Central memory CD4-positive, alpha-beta T cell (primary cell): ENCODE measurements around the gene AHCYL1.
A peak's percentile ranks its signal among the peaks of the same experiment; 100 is the strongest.
"Not testable (repeated sequence)": the region's sequence is repeated elsewhere in the genome, so short reads cannot be mapped to it uniquely, and the experiment has no call there.

Experiments
- DNase-seq: peaks from one replicate; pipeline ENCODE4 v3.0.0; 2022

AHCYL1 gene

DNA sequence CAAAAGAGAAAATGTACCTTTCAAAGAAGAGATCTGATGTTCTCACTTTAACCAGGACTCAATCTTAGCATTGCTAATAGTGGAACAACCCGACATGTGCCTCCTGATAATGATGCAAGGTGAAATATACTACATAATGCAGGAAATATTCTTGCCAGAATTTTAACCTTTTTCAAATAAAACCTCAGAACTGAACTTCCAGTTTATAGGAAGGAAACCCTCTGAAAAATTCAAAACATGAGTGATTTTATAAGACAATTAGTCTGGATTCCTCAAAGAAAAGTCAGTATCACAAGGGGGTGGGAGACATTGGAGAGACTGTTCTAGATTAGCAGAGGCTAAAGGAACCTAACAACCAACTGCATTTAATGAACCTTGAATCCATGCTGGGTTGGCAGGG, 18.1 kb downstream of the AHCYL1 start:
- DNase-seq = no peak

DNA sequence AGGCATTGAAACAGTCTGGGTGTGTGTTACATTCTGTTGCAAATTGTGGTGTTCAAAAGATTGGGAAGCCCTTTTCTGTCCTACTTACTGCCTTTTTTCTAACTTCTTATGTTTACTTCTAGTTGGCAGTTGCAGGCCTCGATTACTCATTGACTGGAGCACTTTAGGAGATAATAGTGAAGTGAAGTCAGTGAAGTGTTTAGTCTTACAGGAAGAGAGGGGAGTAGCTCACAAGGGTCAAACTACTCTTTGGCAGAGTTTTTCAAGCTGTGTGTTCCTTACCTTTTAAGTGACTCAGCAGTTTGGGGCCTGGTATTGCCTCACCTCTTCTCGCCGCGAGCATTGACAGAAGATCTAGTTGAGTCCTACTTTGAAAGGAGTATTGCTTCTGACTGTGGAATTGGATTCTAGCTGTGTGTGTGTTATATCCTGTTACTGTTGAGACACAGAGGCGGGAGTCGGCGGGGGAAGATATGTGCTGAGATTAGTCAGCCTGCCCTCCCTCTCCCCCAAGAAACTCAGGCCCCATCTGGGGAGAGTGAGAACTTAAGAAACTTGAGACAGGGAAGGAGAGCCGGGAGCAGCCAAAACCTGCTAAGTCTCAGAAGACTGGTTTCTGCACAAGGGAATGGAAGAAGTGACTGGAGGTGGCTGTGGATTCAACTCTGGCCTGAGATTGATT, 19.3 kb downstream of the AHCYL1 start:
- no peak for DNase-seq

DNA sequence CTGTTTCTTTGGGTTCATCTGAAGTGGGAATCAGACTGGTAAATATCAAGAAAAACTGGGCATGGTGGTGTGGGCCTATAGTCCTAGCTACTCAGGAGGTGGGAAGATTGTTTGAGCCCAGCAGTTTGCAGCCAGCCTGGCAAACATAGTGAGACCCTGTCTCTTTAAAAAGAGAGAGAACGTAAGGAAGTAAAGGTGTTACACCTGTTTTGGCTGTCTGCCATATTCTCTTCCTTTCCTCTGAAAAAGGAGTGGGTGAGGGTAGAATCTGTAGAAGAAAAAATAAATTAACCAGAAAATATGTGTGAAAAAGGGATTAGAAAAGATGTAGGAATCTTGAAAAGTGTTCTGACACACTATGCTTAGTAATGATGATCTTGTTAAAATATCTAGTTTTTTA, 20.0 kb downstream of the AHCYL1 start:
- no peak for DNase-seq

DNA sequence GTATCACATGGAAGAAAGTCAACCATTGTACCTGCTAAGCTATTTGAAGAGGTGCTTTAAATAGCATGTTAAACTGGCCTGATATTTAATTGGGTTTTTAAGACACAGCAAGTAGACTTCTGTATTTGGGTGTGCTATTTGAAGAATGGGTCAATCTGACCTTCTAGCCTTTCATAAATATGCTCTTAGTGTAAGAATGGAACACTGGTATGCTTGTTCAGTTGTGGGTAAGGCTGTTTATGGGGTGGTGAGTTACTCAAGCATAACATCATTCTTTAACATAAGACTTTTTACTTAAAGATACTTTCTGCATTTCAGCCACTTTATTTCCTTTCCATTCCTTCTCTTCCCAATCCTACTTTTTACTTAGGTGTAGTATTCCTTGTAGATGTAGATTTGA, 21.4 kb downstream of the AHCYL1 start:
- DNase-seq = no peak

DNA sequence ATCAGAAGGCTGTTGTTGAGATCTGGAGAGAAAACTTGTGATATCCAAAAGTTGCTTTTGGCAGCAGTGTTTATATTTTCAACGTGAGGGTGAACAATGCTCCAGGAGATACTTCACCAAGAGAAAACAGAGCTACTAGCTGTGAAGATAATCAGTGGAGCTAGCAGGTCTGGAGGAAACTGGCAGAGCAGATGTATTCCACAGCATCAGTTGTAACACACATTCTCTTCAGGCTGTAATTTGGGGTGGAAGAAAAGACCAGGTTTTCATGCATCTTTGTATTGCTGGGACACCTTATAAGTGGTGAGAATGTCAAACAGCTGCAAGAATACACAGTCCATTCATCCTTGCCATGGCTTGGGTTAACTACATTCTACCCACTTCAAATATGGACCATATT, 22.0 kb downstream of the AHCYL1 start:
- DNase-seq = no peak

DNA sequence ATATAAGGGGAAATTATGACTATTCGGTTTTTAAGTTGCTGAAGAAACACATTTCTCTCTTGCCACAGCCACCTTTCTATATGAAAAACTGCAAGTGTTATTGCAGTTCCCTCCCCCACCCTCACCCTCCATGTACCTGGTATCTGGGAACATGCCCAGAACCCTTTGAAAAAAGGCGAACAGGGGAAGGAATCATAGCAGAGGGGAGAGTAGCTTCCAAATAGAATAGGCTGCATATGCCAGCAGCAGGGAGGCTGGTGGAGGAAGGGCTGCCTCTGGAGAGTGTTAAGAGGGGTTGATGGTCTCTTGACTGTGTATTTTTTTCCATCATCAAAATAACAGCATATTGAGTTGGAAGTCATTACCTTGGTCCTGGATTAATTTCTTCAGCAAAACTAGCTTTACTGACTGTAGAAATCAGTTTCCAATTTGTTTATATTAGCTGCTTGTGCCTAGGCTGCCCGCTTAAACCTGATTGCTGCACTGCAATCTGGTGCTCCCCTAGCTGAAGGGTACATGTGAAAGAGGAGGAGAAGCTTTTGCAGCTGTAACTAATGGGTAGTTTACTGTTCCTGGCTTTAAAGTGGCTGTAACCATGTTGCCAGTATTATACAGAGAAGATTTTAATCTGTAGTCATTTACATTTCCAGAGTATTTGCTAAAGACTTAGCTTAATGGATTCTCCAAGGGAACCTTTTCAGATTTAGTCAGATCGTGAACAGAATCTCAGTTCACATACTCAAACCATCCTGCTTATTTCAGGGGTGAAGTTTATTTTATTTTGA, 22.7 kb downstream of the AHCYL1 start:
- DNase-seq = no peak

DNA sequence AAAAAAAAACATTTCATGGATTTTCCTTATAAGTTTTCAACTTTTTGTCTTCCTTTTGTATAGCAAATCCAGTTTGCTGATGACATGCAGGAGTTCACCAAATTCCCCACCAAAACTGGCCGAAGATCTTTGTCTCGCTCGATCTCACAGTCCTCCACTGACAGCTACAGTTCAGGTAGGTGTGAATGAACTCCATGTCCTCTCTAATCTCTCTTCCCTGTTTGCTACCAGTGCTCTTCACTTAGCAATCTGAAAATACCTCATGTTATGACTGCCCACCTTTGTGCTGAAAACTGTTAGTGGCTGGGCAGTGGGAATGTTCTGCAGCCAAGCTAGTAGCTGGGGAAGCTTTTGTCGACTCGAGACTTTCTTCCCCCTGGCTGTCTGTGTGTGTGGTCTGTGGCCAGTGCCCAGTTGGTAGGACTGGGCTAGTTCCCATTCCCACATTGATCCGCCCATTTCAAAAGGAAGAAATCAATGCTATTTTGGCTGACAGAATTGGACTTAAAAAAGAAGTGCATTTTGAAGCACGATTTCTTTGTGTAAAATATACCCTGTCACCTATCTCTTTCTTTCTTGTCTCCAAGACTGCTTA, 24.5 kb downstream of the AHCYL1 start:
- DNase-seq = no peak

DNA sequence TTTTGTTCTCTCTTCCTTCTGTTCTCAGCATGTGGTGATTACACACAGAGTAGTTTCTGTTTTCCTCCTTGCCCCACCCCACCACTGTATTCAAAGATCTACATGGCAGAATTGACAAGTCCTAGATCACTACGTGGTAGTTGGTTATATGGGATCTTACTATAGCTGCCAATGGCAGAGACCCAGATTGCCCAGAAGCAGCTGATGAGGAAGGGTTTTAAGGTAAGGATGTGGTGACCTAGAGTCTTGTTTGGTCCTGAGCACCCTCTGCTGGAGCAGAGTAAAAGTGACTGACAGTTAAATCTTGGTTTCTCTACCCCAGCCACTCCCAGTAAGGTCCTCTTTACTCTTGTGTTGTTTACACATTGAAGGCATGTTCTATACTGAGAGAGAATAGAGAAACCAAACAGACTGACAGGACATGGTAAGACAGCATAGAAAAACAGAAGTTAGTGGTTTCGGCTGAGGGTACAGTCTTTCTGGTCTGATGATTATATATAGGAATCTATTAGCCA, 27.0 kb downstream of the AHCYL1 start:
- peak; percentile 10 for DNase-seq

DNA sequence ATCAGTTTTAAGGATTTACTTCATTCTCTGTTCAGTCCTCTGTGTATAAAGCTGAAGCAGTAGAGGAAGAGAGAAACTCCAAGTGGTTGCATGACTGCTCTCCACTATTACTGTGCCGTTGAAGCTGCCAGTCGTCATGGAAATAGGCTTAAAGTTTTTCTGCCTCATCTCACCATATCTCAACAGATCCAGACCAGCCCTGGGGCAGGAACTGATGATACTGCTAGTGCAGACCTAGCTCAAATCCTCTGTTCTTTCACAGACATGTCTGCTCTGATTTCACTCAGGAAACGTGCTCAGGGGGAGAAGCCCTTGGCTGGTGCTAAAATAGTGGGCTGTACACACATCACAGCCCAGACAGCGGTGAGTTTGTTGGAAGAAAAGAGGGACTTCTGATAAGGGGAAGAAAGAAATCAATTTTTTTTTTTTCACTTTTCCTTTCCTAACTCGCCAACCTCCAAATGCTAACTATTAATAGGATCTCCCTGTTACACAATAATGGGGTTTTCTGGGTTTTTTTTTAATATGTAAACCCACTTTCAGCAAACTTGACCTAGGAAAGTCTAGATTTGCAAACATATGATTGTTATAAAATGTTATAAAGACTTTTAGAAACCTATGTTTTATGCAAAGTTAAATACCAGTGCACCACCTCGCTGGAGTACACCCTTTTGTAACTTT, 27.7 kb downstream of the AHCYL1 start:
- DNase-seq = no peak

DNA sequence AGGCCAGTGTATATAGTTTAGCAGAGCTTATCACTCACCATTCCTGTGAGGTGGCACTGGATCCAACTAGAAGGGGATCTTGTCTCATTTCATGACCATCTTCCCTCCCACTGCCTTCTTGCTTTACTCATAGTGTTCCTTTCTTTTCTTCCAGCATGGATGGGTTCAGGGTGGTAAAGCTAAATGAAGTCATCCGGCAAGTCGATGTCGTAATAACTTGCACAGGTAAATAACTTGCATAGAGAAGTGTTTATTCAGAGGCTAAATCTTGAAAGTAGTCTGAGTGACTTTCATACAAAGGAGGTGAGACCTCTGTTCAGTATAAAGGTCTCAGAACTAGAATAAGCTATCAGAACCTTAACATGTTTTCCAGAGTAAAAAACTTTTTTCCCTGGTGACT, 33.2 kb downstream of the AHCYL1 start:
- DNase-seq = no peak

DNA sequence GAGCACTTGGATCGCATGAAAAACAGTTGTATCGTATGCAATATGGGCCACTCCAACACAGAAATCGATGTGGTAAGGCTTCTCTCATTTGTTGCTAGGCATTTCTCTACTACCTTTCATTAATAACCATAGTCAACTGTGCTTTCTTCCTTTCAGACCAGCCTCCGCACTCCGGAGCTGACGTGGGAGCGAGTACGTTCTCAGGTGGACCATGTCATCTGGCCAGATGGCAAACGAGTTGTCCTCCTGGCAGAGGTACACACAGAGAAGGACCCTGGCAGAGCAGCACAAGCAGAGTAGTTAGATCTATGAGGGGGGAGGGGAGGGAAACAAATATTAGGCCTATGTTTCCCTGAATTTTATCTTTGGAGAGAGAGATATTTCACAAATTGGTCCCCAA, 33.8 kb downstream of the AHCYL1 start:
- no peak for DNase-seq

DNA sequence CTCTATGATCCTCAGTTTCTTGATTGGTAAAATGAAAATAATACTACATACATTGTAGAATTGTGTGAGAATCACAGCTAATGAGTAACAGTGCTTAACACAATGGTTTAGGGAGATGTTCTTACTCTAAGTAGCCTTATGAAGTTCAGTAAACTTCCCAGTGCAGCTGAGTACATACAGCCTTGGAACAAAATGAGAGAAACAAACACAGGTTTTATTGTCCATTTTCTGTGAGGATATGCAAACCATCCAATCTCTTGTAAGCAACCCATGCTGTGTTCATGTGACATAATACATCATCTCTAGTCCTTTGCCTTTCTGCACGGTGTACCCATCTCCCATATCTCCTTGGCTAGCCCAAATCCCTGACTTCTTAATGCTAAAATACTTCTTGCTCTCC, 35.2 kb downstream of the AHCYL1 start:
- no peak for DNase-seq

DNA sequence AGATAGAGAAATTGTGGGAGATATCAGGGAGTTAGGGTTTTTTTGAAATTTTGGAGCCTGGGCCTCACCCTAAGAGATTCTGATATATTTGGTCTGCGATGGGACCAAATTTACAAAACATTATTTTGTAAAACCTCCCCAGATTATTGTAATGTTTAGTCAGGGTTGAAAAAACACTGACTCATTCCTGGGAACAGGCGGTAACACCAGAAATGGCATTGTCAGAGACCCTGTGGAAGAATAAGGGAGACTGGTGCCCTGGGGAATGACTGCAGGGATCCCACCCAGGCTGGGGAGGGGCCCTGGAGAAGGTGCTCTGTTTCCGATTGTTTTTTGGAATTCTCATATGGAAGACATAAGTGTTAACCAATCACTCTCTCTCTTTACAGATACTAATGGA, 36.7 kb downstream of the AHCYL1 start:
- DNase-seq = no peak

DNA sequence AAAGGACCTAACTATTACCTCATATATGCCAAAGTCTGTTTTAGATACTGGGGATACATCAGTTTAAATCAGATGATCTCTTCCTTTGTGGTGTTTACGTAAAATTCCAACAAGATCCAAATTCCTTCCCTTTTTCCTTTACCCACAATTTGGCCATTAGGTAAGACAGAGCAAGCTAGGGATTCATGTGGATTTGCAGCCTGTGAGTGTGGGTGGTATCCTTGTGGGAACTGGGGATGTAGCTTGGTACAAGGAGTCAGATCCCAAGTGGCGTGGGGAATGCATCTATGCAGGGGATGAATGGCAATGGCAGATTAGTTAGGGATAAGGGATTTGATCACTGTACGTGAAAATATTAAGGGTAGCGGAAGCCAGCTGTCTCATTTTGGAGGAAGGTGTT, 40.0 kb downstream of the AHCYL1 start:
- DNase-seq = no peak

DNA sequence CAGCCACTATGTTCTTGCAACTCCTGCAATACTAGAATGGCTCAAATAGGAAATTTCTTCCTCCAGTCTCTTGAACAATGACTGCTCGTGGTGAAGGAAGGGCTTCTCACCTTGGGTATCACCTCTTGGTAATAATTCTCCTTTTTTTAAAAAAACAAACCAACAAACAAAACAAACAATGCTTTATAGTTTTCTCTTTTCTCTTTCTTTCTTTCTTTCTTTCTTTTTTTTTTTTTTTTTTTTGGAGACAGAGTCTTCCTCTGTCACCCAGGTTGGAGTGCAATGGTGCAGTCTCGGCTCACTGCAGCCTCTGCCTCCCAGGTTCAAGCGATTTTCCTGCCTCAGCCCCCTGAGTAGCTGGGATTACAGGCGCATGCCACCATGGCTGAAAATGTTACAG, 46.1 kb downstream of the AHCYL1 start:
- DNase-seq = not testable (repeated sequence)

DNA sequence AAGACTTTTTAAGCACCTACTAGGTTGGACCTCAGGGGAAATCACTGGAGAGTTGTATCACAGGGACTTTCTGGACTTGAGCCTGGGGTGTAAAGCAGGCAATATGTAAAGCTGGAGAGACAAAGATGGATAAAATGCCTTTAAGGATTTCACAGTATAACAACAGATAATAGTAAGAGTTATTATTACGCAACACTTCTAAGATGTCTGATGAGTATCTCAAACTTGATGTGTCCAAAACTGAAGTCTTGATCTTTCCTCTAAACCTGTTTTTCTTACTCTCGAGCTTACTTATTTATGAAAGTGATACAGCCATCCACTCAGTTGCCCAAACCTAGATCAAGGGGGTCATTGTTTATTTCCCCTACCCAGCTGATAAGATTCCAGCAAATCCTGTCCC, 47.8 kb downstream of the AHCYL1 start:
- DNase-seq = no peak

DNA sequence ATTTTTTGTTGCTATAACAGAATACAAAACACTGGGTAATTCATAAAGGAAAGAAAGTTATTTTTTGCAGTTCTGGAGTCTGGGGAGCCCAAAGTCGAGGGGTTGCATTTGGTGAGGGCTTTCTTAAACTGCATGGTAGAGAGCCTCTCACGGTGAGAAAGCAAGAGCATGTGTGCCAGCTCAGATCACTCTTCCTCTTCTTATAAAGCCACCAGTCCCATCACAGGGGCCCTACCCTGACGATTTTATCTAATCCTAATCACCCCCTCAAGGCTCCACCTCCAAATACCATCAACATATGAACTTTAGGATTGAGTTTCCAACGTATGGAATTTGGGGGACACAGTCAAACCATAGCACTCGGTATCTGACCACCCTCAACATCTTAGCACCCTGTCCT, 48.9 kb downstream of the AHCYL1 start:
- DNase-seq = no peak

DNA sequence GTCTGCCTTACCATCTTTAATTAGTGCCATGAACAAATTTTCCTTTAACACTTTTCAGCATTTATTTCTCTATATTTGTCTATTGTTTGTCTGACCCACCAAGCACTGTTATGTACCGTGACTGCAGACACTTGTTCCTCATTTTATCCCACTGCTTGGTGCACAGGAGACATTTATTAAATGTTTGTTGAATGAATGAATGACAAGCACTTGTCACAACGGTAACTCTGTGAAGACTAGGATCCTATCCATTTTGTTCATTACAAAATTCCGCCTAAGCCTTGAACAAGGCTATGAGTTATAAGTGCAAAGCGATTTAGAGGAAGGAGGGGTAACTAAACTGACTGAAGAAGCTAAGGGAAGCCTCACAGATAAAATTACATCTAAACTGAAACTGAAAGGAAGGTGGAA, 49.5 kb downstream of the AHCYL1 start:
- no peak for DNase-seq

DNA sequence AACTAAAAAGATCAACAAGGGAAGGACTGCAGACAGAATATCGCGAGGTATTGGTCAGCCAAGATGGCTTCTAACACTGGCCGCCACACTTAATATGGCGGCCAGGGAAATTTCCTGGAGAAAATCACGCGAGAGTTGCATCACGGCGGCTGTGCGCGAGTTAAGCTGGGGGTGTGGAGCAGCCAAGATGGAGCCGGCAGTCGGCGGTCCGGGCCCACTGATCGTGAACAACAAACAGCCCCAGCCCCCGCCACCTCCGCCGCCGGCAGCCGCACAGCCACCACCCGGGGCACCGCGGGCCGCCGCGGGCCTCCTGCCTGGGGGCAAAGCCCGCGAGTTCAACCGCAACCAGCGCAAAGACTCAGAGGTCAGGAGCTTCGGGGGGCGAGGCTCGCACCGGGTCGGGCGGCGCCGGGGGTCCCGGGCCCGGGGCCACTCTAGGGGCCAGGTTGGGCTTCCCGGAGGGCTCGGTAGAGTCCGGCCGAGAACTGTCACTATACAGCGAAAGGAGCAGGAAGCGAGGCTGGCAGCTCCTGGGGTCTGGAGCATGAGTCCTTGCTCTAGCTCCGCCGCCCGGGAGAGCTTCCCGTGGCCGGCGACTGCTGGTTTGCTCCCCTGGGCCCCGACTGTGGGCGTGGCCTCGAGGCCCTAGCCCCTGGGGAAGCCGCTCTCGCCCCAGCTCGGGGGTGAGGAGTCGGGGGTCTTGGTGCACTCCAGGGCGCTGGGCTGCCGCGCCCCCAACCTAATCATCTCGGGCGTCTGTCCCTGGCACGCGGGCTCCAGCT, 50.1 kb downstream of the AHCYL1 start, which contains the start of gene STRIP1:
Gene STRIP1 (plus strand): TSS at position 174 of the 785 bp plus-strand sequence. CDS start 14 bp downstream, at position 188.
- peak; percentile 93 for DNase-seq

DNA sequence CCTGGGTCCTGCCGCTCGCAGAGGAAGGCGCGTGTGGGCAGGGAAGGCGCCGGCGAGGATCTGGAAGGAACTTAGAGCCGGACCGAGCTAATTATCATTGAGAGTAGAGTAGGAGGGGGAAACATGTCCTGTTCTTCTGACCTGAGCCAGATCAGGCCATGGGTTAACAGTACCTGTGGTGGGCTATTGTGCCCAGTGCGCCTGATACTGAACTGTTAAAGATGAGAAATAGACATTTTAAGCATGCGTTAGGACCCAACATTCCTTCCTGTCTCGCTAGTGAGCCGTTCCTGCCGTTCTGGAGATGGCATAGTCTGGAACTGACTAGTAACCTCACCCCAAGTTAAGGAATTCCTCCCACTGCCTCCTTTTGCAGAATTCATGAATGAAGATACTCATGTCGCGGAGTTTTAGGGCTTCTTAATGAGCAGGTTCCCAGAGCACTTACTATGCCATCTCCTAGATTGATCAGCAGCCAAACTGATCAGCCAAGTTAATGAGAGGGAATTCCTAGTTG, 50.7 kb downstream of the AHCYL1 start:
- DNase-seq = no peak

DNA sequence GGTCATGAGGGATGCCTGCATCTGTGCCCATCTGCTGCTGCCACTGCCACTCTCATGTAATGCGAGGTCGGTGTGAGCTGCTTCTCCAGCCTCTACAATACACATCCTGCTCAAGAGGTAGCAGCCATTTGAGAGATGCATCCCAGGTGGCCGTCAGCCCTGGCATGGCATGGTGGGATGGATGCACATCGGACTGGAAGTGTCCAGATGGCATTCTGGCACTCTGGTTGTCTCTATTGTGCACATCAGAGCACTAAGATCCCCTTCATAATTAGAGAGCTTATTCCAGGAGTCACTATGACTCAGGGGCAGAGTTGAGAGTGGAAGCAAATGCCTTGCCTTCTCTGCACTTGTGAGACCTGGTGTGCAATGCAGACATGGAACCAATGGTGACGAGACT, 53.7 kb downstream of the AHCYL1 start:
- no peak for DNase-seq

DNA sequence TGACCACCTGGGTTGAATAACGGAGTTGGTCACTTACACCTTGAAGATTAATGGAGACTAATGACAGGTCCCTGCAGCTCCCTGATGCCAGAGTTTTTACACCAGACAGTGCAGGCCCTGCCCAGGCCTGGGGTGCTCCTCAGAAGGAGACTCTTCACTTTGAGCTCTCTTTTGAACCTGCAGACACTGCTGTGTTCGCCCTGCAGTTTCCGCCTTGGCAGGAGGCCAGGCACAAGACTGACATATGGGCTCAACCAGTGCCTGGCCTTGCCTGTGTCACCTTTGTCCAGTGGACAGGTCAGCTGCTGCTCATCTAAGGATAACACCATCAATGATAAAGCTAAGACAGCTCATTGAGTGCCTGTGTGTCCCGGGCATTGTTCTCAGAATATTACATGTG, 55.1 kb downstream of the AHCYL1 start:
- DNase-seq = no peak
